Testis (tissue), 3 donors: ENCODE results near the gene CACNA1I. TPM values are rescaled to one million over a fixed set of nuclear protein-coding genes. Genes with fewer than 3 reads are reported as not detected.

Source experiments
- DNase-seq: peaks from one replicate; pipeline ENCODE4 v3.0.0-alpha.2; 2019
- H3K27ac ChIP-seq, 2 donors: fragments of 200-600 bp; sonication (generic); one replicate each; pipeline ENCODE4 v1.5.1; 2019
- H3K27me3 ChIP-seq: fragments of 200-600 bp; sonication (generic); one replicate; pipeline ENCODE4 v1.5.1; 2019
- H3K36me3 ChIP-seq: fragments of 200-600 bp; sonication (generic); one replicate; pipeline ENCODE4 v1.5.1; 2017; ENCODE audit warnings: low read depth; ENCODE audit errors: missing control alignments
- H3K4me1 ChIP-seq: fragments of 200-600 bp; sonication (generic); one replicate; pipeline ENCODE4 v1.5.1; 2019
- H3K4me3 ChIP-seq, 2 donors: fragments of 200-600 bp; sonication (generic); one replicate each; pipeline ENCODE4 v1.5.1; 2017 to 2019
- H3K9me3 ChIP-seq: fragments of 200-600 bp; sonication (generic); one replicate; pipeline ENCODE4 v1.5.1; 2017
- CTCF ChIP-seq, 3 experiments: fragments of 450-650 bp in 2 of 3; fragments of 200-600 bp in 1 of 3; sonication (generic) in 1 of 3; IDR thresholded peaks; one replicate each; pipeline ENCODE4 v1.5.1; 2016 to 2019; ENCODE audit warnings: antibody characterized with exemption in 3 of 3, mild to moderate bottlenecking in 2 of 3, moderate library complexity in 1 of 3
- POLR2A ChIP-seq: fragments of 450-650 bp; IDR thresholded peaks from one replicate; pipeline ENCODE4 v1.6.1; 2017; ENCODE audit warnings: antibody characterized with exemption, mild to moderate bottlenecking, moderate library complexity
- WGBS, 2 donors: methylation state at CpG; one replicate each; pipeline ENCODE4 v1.1.5; 2018; 5-methylcytosine and 5-hydroxymethylcytosine counted together
- intact Hi-C: fragments of 100-400 bp; cut with DNase I; formaldehyde crosslinking; loops from one replicate; pipeline ENCODE4 v1.15.1; 2023; ENCODE audit warnings: low total_unique reads
- polyA plus RNA-seq: library from polyadenylated mRNA; stranded (reverse); fragments of 350-450 nt; fragmentation: Illumina TruSeq; extraction: RNeasy Lipid Tissue Mini Kit (QIAGEN cat#74804); gene quantifications from one replicate; pipeline ENCODE4 v1.2.3, GENCODE V29; 2014; ENCODE audit warnings: low read depth, low replicate concordance; ENCODE audit not compliant: insufficient read depth
- total RNA-seq, 2 donors: library from RNA; depleted of rRNA; stranded (reverse); fragments of >200 nt; gene quantifications; one replicate each; pipeline ENCODE4 v1.2.3, GENCODE V29; 2016

The CACNA1I gene
- total and polyA plus RNA-seq, 3 donors from 2014 or later = 1.3 to 2.0 (median 1.7) TPM

GRCh38 chr22:39598017-39598965, 27.7 kb downstream of the CACNA1I start:
- H3K4me3 ChIP-seq = no peak overlapping the region
- intact Hi-C loops = no loop called here
- no peaks in the 10 kb centered on the region for H3K36me3 ChIP-seq
- no peaks in the 10 kb centered on the region for H3K9me3 ChIP-seq
- no peak overlapping the region for H3K27ac ChIP-seq
- WGBS, 2 donors = 28 to 40% methylated on average over 19 to 34 of the region's 36 CpGs
- DNase-seq = peak; percentile 69
- no peak for TF ChIP-seq CTCF (IDR thresholded peaks at IDR 0.05)
- no peak for TF ChIP-seq POLR2A
- H3K4me1 ChIP-seq = peaks cover 2% of the 10 kb centered on the region
- no peaks in the 10 kb centered on the region for H3K27me3 ChIP-seq

GRCh38 chr22:39600491-39601179, 30.1 kb downstream of the CACNA1I start:
- no peaks in the 10 kb centered on the region for H3K36me3 ChIP-seq
- H3K27ac ChIP-seq = no peak overlapping the region
- H3K9me3 ChIP-seq = no peaks in the 10 kb centered on the region
- H3K4me1 ChIP-seq = no peaks in the 10 kb centered on the region
- DNase-seq = no peak
- no peaks in the 10 kb centered on the region for H3K27me3 ChIP-seq
- TF ChIP-seq CTCF (IDR thresholded peaks at IDR 0.05) (no peak), POLR2A (no peak)
- intact Hi-C loops = no loop called here
- no peak overlapping the region for H3K4me3 ChIP-seq
- WGBS, 2 donors = 65 to 68% methylated on average over 16 to 18 of the region's 18 CpGs

- no peak for DNase-seq
- intact Hi-C loops = no loop called here
- no peak for TF ChIP-seq CTCF (IDR thresholded peaks at IDR 0.05)
- TF ChIP-seq POLR2A = no peak
- Histone ChIP-seq H3K27ac (no peak overlapping the region), H3K4me3 (no peak overlapping the region), H3K4me1 (no peaks in the 10 kb centered on the region), H3K9me3 (no peaks in the 10 kb centered on the region), H3K36me3 (no peaks in the 10 kb centered on the region), H3K27me3 (no peaks in the 10 kb centered on the region)
- 70 to 81% methylated on average over 5 to 9 of the region's 9 CpGs for WGBS, 2 donors
Observed at GRCh38 chr22:39601180-39601535, 30.6 kb downstream of the CACNA1I start.

GRCh38 chr22:39603345-39603744, 32.8 kb downstream of the CACNA1I start:
- Histone ChIP-seq H3K27me3 (no peaks in the 10 kb centered on the region), H3K36me3 (no peaks in the 10 kb centered on the region), H3K9me3 (no peaks in the 10 kb centered on the region), H3K27ac (no peak overlapping the region), H3K4me3 (no peak overlapping the region), H3K4me1 (no peaks in the 10 kb centered on the region)
- intact Hi-C loops = no loop called here
- no peak for DNase-seq
- WGBS, 2 donors = 70 to 78% methylated on average over 3 of the region's 3 CpGs
- TF ChIP-seq CTCF (IDR thresholded peaks at IDR 0.05) = no peak
- no peak for TF ChIP-seq POLR2A
